ENCODE measurements around the gene SCML1. TPM values are rescaled to one million over a fixed set of nuclear protein-coding genes. Genes with fewer than 3 reads are reported as not detected.

The SCML1 gene
- total RNA-seq, 2 donors from 2014 or later: 5.5 to 7.7 TPM

DNA sequence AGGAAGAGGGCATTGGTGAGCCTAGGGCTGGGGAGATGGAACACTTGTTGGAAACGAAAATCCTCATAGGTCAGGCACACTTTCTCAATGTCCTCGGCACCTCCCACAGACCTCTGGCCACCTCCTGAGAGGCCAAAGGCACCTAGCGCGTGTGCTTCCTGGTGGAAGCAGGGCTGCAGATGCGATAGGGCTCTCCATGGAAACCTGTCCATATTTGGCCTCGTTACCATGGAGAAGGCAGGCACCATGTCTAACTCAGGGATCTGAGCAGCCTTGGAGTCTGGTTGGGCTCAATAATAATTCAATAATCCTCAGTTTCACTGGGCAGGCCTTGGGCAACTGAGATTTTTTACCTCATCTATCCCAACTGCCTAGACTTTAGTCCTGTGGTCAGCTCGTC, 65.5 kb downstream of the SCML1 start:
- no peak for DNase-seq (ENCODE audit: low spot score)
- no peak for TF ChIP-seq CTCF (IDR thresholded peaks at IDR 0.05)
- no peaks in the 10 kb centered on the region for H3K9me3 ChIP-seq
- H3K27me3 ChIP-seq: no peaks in the 10 kb centered on the region
- no peak overlapping the region for H3K27ac ChIP-seq
- no peak overlapping the region for H3K4me3 ChIP-seq
- no peaks in the 10 kb centered on the region for H3K36me3 ChIP-seq
- H3K4me1 ChIP-seq: no peaks in the 10 kb centered on the region

- no peaks in the 10 kb centered on the region for H3K4me1 ChIP-seq
- no peak overlapping the region for H3K4me3 ChIP-seq
- H3K36me3 ChIP-seq: no peaks in the 10 kb centered on the region
- H3K27ac ChIP-seq: no peak overlapping the region
- TF ChIP-seq CTCF (IDR thresholded peaks at IDR 0.05): no peak
- no peak for DNase-seq (ENCODE audit: low spot score)
- H3K27me3 ChIP-seq: no peaks in the 10 kb centered on the region
- H3K9me3 ChIP-seq: no peaks in the 10 kb centered on the region
Measured at GRCh38 chrX:17803449-17803848, 66.2 kb downstream of the SCML1 start.

Other genes with a start within 250 kb of the SCML1 start
- gene RAI2, start 123.8 kb downstream of the SCML1 start, total RNA-seq: 10 to 100 TPM; 13.9 to 29.6 TPM